Measurements from ENCODE around the gene SLC6A7.

SLC6A7 gene

DNA sequence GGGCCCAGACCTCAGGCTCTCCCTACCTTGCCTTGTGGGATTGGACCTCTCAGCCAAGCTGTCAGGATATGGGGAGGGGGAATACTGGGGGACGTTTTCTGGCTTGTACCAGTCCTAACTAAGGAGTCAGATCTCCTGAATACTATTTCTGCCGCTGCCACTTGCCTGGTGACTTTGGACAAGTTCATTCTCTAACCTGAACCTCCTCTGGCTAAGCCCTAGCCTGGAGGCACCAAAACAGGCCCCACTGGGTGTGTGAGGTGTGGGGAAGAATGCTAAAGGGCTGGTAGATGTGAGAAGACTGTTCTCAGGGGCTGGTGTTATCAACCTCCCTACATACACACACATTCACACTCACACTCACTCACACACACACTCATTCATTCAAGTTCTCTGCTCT, 1.1 kb downstream of the SLC6A7 start:
- no peak for DNase-seq (ENCODE audit: low read depth)

DNA sequence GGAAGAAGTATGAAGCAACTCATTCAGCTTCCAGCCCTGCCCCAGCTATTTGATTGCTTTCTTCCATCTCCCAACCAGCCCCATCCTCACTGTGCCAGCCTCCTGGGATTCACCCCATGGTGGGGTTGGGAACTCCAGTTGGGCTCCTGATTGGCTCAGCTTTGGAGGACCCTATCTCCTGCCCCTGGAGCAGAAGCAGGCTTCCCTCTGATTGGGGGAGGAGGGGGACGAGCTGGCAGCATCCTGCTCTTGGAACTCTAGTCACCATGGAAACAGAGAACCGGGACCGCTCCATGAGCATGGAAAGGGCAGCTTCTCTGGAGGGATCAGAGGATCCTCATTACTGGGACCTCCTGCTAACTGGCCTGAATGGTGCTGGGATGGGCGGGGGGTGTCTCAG, 2.6 kb downstream of the SLC6A7 start:
- no peak for DNase-seq (ENCODE audit: low read depth)

- DNase-seq (ENCODE audit: low read depth) = no peak
These were observed 6.0 kb downstream of the SLC6A7 start for GRCh38 chr5:150195736-150196485.

DNA sequence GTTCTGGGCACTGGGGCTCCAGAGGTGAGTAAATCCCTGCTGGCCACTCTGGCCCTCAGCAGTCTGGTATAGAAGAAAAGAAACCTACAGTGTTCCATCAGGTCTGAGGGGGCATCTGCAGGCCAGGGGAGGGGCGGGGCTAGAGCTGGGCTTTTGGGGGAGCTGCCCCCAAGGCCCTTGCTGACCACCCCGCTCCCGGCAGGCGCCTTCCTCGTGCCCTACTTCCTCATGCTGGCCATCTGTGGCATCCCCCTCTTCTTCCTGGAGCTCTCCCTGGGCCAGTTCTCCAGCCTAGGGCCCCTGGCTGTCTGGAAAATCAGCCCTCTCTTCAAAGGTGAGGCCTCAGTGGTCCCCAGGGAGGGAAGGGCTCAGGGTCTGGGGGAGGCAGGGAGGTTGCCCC, 6.7 kb downstream of the SLC6A7 start:
- DNase-seq (ENCODE audit: low read depth) = no peak

GRCh38 chr5:150196986-150197385, 7.1 kb downstream of the SLC6A7 start:
- DNase-seq (ENCODE audit: low read depth) = no peak

DNA sequence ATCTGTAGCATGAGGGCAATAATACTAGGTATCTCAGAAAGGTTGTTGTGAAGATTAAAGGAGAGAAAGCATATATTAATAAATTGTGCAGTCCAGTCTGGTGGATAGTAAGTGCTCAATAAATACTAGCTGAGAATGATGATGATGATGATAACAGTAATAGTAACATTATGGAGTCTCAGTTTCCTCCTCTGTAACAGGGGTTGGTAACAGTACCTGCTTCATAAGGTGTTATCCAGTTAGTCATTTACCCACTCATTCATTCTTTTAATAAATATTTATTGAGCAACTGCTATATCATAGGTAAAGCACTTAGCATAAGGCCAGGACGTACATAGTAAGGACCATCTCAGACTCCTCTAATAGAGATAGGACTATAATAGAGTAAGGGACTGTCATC, 7.6 kb downstream of the SLC6A7 start:
- DNase-seq (ENCODE audit: low read depth) = no peak

DNA sequence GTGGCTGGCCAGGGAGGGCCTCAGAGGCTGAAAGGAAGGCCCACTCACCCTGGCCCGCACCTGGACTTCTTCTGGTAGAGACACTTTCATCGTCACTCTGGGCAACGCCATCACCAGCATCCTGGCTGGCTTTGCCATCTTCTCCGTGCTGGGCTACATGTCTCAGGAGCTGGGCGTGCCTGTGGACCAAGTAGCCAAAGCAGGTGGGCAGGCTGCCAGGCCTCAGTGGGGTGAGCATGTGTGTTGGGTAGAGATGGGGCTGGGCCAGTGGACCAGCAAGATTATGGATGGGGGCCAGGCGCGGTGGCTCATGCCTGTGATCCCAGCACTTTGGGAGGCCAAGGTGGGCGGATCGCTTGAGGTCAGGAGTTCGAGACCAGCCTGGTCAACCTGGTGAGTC, 12.6 kb downstream of the SLC6A7 start:
- DNase-seq (ENCODE audit: low read depth) = no peak

GRCh38 chr5:150203832-150204589, 14.1 kb downstream of the SLC6A7 start:
- no peak for DNase-seq (ENCODE audit: low read depth)

GRCh38 chr5:150204590-150204960, 14.7 kb downstream of the SLC6A7 start:
- DNase-seq (ENCODE audit: low read depth) = no peak

DNA sequence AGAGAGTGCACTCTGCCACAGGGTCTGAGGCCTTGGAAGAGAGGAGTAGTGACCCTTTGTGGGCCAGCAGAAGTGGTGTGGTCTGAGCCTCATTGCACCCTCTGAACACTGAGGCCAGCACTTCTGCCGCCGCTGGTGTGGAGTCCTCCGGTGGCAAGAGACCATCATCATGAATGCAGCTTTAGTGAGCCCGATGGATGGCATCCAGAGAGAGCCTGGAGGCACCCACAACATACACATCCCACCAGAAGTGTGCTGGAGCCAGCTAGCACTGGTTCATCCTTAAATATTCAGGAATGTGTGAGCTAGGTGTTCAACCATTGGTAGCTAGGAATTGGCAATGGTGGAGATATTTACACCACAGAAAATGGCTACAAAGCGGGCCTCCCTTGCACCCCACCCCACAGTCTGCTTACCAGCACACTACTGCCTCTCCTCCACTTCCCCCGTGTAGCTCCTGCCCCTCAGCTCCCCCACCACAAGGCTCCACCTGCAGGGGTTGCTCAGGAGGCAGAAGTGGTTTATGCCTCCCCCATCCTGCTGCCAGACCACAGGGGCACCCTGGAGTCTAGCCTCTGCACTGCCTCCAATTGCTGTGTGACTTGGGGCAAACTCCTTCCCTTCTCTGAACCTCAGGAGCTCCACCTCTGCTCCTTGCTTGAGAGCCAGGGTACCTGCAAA, 16.4 kb downstream of the SLC6A7 start:
- DNase-seq (ENCODE audit: low read depth) = no peak

GRCh38 chr5:150206779-150207115, 16.9 kb downstream of the SLC6A7 start:
- no peak for DNase-seq (ENCODE audit: low read depth)

DNA sequence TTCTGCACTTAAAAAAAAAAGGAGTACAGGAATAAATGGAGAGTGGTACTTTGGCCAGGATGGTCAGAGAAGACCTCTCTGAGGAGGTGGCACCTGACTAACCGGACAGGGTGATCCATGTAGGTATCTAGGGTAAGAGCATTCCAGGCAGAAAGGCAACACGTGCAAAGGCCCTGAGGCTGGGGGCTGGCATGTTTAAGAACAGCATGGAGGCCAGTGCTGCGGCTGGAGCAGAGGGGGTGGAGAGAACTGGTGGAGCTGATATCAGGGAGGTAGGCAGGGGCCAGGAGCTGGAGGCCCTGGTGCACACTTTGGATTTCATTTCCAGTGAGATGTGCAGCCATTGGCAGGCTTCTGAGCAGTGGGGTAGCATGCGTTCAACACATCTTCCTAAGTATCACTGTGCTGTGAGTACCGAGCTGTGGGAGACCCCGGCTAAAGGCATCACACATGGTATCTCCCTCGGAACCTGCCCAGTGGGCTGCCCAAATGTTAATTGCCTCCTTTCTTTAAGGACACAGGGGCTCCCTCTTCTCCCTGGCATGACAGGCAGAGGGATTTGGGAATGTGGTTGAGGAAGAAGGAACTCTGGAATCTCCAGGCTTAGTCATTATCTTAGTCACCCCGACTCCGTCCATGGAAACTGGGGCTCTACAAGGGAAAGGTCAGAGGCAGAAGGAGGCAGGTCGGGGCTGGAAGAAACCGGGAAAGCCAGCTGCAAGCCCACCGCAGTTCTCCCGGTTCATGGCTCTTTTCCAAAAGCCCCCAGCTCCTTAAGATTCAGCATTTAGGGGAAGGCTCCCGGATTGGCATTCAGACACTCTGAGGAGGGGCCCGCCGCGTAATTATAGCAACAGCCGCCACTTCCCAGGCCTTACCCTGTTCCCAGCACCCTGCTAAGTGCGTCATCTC, 18.6 kb downstream of the SLC6A7 start:
- no peak for DNase-seq (ENCODE audit: low read depth)

DNA sequence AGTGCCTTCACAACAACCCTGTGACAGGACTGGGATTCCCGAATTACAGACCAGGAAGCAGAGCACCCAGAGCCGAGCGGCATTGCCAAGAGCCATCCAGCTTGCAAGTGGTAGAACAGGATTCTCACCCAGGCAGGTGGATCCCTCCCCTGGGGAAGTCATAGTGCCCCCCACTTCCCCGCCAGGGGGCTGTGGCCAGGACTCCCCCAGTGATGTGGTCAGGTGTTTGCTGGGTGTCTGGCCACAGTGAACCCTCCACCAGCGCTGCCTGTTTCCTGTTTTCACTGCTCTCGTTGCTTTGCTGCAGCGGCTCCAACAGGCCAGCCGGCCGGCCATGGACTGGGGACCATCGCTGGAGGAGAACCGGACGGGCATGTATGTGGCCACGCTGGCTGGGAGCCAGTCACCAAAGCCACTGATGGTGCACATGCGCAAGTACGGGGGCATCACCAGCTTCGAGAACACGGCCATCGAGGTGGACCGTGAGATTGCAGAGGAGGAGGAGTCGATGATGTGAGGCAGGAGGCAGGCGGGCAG, 19.3 kb downstream of the SLC6A7 start:
- no peak for DNase-seq (ENCODE audit: low read depth)

GRCh38 chr5:150210644-150211043, 20.8 kb downstream of the SLC6A7 start:
- DNase-seq (ENCODE audit: low read depth) = no peak

GRCh38 chr5:150211156-150212030, 21.5 kb downstream of the SLC6A7 start:
- DNase-seq (ENCODE audit: low read depth) = no peak

DNA sequence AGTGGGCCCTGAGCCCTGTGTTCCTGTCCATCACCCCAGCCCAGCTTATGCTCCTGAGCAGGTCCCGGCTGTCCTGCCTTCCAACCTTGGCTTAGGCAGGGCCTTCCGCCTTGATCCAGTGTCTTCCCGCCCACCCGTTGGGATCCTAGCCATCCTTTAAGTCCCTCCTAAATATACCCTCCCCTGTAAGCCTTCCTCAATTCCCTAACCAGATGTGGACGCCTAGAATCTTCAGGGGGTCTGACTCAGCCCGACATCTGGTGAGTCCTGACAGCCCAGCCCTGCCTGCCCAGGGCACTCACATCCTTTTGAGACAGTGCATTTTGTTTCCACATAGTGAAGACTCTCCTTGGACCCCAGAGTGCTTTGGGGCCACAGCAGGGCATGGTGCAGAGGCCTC, 23.7 kb downstream of the SLC6A7 start:
- DNase-seq (ENCODE audit: low read depth) = no peak

DNA sequence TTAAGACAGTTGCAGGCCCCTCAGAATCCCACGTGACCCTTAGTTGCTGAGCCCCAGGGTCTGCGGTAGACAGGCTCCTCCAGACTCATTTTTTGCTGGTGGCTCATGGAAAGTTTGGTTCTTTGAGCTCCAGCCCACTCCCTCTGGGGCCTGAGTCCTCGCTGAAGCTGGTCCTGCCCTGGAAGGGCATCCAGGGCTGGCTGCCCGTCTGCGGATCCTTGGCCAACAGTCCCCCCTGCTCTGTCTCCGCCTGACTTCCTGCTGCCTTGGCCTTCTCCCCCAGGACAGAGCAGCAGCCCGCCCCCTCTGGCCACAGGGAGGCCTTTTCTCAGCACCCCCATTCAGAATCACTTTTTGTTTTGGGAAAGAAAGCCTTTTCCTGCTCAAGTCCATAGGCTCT, 24.4 kb downstream of the SLC6A7 start:
- DNase-seq (ENCODE audit: low read depth) = no peak

DNA sequence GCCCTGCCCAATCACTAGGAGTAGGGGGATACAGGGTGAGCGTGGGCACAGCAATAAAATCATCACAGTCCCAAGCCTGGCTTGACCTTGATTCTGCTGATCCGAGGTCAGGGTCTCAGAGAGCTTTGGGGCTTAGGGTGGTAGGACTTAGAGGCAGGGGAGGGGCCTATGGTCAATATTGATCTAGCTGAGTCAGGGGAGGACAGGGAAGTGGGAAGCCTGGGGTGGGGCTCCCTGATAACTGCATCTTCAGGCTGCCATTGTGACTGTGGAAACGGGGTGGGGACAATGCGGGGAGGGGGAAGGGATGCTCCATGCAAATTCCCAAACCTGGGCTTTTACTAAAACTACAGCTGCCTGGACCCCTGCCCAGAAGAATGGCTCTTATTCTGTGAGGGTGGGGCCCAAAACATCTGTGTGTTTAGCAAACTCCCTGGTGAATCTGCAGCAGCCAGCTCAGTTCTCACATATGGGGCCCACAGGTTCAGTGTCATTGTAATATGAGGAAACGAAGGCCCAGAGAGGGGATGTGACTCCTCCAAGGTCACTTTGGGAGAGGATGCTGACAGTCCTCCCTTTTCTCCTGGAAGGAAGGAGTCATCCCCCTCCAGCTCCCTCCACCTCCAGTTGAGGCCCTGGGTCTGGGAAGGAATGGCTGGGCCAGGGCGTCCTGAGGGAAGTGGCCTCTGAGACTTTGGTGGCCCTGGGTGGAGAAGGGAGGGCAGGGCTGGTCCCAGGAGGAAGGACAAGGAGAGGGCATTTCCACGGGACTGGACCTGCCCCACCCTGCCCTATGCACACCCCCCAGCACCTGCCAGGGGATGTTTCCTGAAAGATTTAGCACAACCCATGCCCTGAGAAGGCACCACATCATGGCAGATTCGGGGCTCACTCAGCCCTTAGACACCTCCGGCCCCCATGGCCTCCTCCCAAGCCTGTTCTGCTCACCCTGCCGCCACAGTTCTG, 26.4 kb downstream of the SLC6A7 start:
- no peak for DNase-seq (ENCODE audit: low read depth)

DNA sequence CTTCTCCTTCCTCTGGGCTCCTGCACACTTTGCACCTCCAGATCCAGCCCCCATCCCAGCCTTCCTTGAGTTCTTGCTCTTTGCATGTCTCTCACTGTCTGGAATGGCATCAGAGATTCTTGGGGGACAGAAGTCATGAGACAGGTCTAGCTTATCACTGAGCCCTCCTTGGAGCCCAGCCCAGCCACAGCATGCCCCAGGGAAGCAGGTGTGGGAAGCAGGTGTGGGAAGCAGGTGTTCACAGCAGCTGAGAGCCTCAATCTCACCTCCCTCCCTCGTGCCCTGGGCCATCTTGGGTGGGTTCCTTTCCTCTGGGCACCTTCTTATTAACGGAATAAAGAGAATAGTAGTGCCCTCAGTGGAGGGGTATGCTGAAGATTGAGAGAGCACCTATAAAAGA, 27.2 kb downstream of the SLC6A7 start:
- no peak for DNase-seq (ENCODE audit: low read depth)

All from stimulated activated CD4-positive, alpha-beta T cell treated with anti-CD3 and anti-CD28 coated beads, Interleukin-2, amount 100 ng/mL, for 4 hours (primary cell).